Gastroesophageal sphincter (tissue), 3 donors: ENCODE results near the gene FGD1.

Experiments
- POLR2A ChIP-seq, 2 donors: fragments of 450-650 bp; IDR thresholded peaks; one replicate each; pipeline ENCODE4 v1.6.1; 2017; ENCODE audit warnings: antibody characterized with exemption in 2 of 2, mild to moderate bottlenecking in 2 of 2, moderate library complexity in 1 of 2
- POLR2AphosphoS5 ChIP-seq: sonication (generic); formaldehyde crosslinking; IDR thresholded peaks from one replicate; pipeline ENCODE4 v1.6.1; 2017; ENCODE audit warnings: antibody characterized with exemption
- TF ChIP-seq, protein P1 (sequence below), 4 experiments: fragments of 200-600 bp in 2 of 4; fragments of 450-650 bp in 2 of 4; sonication (generic) in 1 of 4; IDR thresholded peaks; one replicate each; pipeline ENCODE4 v1.5.1; 2017 to 2019; ENCODE audit warnings: antibody characterized with exemption in 4 of 4, mild to moderate bottlenecking in 2 of 4, moderate library complexity in 2 of 4

DNA sequence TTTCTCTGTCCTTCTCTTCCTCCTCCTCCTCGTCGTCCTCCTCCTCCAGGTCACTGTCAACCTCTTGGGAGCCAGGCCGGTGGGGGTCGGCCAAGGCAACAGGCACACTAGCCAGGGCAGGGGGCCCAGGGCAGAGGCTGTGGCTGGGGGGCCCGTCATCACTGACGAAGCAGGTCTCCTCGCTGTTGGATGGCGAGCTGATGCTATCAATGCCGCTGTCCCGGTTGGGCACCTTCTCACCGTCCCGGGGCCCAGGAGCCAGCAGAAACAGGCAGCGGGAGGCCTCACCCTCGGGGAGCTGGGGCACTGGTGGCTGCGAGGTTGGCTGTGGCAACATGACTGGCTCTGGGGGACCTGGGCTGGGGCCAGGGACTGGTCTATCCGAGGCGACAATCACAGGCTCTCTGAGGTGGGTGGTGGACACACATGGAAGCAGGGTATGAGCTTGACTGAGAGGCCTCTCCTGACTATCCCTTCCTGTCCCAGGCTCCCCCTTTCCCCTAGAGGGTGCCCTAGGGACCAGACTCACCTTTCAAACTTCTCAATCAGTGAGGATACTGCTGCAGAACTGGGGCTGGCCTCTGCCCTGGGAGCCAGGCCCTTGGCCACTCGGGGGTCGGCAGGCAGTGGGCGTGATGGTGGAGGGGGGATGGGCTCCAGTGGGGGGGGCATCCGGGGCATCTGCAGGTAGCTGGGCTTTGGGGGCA, 25.8 kb downstream of the FGD1 start:
- TF ChIP-seq, protein P1, sequence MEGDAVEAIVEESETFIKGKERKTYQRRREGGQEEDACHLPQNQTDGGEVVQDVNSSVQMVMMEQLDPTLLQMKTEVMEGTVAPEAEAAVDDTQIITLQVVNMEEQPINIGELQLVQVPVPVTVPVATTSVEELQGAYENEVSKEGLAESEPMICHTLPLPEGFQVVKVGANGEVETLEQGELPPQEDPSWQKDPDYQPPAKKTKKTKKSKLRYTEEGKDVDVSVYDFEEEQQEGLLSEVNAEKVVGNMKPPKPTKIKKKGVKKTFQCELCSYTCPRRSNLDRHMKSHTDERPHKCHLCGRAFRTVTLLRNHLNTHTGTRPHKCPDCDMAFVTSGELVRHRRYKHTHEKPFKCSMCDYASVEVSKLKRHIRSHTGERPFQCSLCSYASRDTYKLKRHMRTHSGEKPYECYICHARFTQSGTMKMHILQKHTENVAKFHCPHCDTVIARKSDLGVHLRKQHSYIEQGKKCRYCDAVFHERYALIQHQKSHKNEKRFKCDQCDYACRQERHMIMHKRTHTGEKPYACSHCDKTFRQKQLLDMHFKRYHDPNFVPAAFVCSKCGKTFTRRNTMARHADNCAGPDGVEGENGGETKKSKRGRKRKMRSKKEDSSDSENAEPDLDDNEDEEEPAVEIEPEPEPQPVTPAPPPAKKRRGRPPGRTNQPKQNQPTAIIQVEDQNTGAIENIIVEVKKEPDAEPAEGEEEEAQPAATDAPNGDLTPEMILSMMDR (IDR thresholded peaks at IDR 0.05), result no peak
- no peak for TF ChIP-seq POLR2A (IDR thresholded peaks at IDR 0.05)
- no peak for TF ChIP-seq POLR2AphosphoS5
